ENCODE data around the gene ADORA2B. TPM values are rescaled to one million over a fixed set of nuclear protein-coding genes. Genes with fewer than 3 reads are reported as not detected.
A peak's percentile ranks its signal among the peaks of the same experiment; 100 is the strongest.

Gene ADORA2B
- total and polyA plus RNA-seq, 2 of the 4 experiments (the other 2 are of a cell fraction): 5.2 to 5.5 TPM

DNA sequence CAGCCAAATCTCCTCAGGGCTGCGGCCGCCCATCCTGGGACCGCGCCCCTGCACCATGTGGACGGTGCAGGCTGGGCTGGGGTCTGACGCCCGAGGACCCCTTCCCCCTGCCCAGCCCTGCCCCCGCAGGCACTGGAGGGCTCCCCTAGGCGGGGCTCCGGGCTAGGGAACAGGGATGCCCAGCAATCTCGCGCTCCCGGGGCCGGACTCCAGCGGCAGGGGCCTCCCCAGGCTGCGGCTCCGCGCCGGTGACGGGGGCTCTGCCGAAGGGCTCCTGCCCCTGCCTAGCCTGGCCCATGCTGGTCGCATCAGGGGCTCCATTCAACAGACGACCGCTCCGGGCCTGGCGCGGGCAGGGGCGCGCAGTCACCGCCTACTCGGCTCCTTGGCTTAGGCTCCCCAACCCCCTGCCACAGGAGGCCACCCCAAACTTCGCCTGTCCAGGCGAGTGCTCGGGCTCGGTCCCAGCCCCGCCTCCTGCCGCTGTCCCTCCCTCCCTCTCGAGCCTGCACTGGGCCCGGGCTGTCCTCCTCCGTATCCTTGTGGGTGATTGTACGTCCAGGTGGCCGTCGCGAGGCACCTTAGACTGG lies 27.4 kb upstream of the ADORA2B start:
- no peak for DNase-seq
- H3K4me3 ChIP-seq (ENCODE audit: insufficient read depth, low read depth, low read length): no peak overlapping the region
- H2BK15ac ChIP-seq (ENCODE audit: low read depth, low read length): peak overlapping the region; percentile 67; the same call in 1 of the 3 replicates
- no peak for ATAC-seq (ENCODE audit: low read depth)
- 30% methylated on average over 20 of the region's 44 CpGs; no CpG with 5 or more reads in 1 of the 2 experiments for WGBS, 2 experiments (ENCODE audit: extremely low coverage in 2 of 2, insufficient read length in 1 of 2)
- TF ChIP-seq, protein P1, sequence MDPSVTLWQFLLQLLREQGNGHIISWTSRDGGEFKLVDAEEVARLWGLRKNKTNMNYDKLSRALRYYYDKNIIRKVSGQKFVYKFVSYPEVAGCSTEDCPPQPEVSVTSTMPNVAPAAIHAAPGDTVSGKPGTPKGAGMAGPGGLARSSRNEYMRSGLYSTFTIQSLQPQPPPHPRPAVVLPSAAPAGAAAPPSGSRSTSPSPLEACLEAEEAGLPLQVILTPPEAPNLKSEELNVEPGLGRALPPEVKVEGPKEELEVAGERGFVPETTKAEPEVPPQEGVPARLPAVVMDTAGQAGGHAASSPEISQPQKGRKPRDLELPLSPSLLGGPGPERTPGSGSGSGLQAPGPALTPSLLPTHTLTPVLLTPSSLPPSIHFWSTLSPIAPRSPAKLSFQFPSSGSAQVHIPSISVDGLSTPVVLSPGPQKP (IDR thresholded peaks at IDR 0.05; ENCODE audit: borderline replicate concordance, low read depth, low read length): no peak
- TF ChIP-seq RFX5 (IDR thresholded peaks at IDR 0.05; ENCODE audit: low read depth, low read length): no peak
- no peak for TF ChIP-seq NFE2L2 (IDR thresholded peaks at IDR 0.05; ENCODE audit: low read depth, low read length)
- TF ChIP-seq, protein P2, sequence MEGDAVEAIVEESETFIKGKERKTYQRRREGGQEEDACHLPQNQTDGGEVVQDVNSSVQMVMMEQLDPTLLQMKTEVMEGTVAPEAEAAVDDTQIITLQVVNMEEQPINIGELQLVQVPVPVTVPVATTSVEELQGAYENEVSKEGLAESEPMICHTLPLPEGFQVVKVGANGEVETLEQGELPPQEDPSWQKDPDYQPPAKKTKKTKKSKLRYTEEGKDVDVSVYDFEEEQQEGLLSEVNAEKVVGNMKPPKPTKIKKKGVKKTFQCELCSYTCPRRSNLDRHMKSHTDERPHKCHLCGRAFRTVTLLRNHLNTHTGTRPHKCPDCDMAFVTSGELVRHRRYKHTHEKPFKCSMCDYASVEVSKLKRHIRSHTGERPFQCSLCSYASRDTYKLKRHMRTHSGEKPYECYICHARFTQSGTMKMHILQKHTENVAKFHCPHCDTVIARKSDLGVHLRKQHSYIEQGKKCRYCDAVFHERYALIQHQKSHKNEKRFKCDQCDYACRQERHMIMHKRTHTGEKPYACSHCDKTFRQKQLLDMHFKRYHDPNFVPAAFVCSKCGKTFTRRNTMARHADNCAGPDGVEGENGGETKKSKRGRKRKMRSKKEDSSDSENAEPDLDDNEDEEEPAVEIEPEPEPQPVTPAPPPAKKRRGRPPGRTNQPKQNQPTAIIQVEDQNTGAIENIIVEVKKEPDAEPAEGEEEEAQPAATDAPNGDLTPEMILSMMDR (conservative IDR thresholded peaks at IDR 0.05; ENCODE audit: low read depth, low read length): no peak
- no peak for TF ChIP-seq POLR2A (IDR thresholded peaks at IDR 0.05; ENCODE audit: low read depth, low read length)
- TF ChIP-seq FOS (IDR thresholded peaks at IDR 0.05; ENCODE audit: low read depth, low read length): no peak
- TF ChIP-seq BHLHE40 (IDR thresholded peaks at IDR 0.05; ENCODE audit: low read depth, low read length): no peak
- no peak for TF ChIP-seq MAFK (IDR thresholded peaks at IDR 0.05; ENCODE audit: low read depth, low read length)
- no peak overlapping the region for H2BK5ac ChIP-seq (ENCODE audit: low read depth, low read length, poor library complexity, severe bottlenecking)
- no peaks in the 10 kb centered on the region for H4K20me1 ChIP-seq (ENCODE audit: insufficient read depth, low read length)
- no peaks in the 10 kb centered on the region for H3K36me3 ChIP-seq (ENCODE audit: control insufficient read depth, insufficient read depth, low read length)
- in situ Hi-C loops (cut with MboI; ENCODE audit: low sequenced_read_pairs) (no loop called here), dilution Hi-C loops (cut with HindIII; ENCODE audit: low sequenced_read_pairs, unreplicated experiment) (no loop called here), intact Hi-C loops (cut with micrococcal nuclease) (no loop called here)
- H4K91ac ChIP-seq (ENCODE audit: insufficient read depth, low read depth, low read length): peak overlapping the region; percentile 73; the same call in 1 of the 2 replicates
- ChIA-PET CTCF (no interaction called here), POLR2A (ENCODE audit: unreplicated experiment) (no interaction called here)
- H3K4me1 ChIP-seq (ENCODE audit: control insufficient read depth, insufficient read depth, low read length): peaks cover 10% of the 10 kb centered on the region
- H2AK9ac ChIP-seq (replicated peaks; ENCODE audit: low read depth, low read length, poor library complexity): peak overlapping the region; percentile 31
- no peak overlapping the region for H3K23ac ChIP-seq (ENCODE audit: low read depth, low read length)
- H4K8ac ChIP-seq (ENCODE audit: low read depth in 2 of 2, low read length in 2 of 2): peak overlapping the region in 1 of 2 experiments; percentile 26; a peak in 1 of 4 replicates
- no peak overlapping the region; the same call in 1 of the 2 replicates for H3K27ac ChIP-seq (ENCODE audit: insufficient read depth, low read length)
- no peaks in the 10 kb centered on the region for H3K27me3 ChIP-seq (ENCODE audit: control insufficient read depth, insufficient read depth, low read length)
- H3K9me1 ChIP-seq (ENCODE audit: insufficient read depth, low read length): peaks cover 6% of the 10 kb centered on the region
- peak overlapping the region; percentile 58 for H2AK5ac ChIP-seq (ENCODE audit: low read depth, low read length)
- H3K9me3 ChIP-seq (ENCODE audit: control insufficient read depth, insufficient read depth, low read length): peaks cover 8% of the 10 kb centered on the region
- no peak overlapping the region for H3K9ac ChIP-seq (ENCODE audit: low read depth, low read length)
- peak overlapping the region; percentile 22; the same call in 1 of the 2 replicates for H2BK20ac ChIP-seq (ENCODE audit: low read depth, low read length)
- peak overlapping the region; percentile 56 for H2BK120ac ChIP-seq (ENCODE audit: low read depth, low read length)
- H3K18ac ChIP-seq (ENCODE audit: low read depth, low read length): no peak overlapping the region; the same call in 1 of the 2 replicates
- no peak overlapping the region for H3K4me2 ChIP-seq (ENCODE audit: low read depth, low read length)
- H3K79me1 ChIP-seq (ENCODE audit: low read depth in 1 of 2, low read length in 2 of 2): no peaks in the 10 kb centered on the region
- H3K56ac ChIP-seq (ENCODE audit: extremely low read depth, insufficient read depth, low read length): no peak overlapping the region
- no peak overlapping the region for H4K5ac ChIP-seq (ENCODE audit: low read depth, low read length)
- H2AFZ ChIP-seq (replicated peaks; ENCODE audit: low read length, poor library complexity): peak overlapping the region; percentile 54
- peak overlapping the region; percentile 74 for H3K4ac ChIP-seq (ENCODE audit: low read depth, low read length)
- H3K14ac ChIP-seq (replicated peaks; ENCODE audit: low read depth, low read length): no peak overlapping the region
- BruUV-seq (replicated peaks): no TSS peak

Data from IMR-90 (cell line).